HFF-Myc (cell line): ENCODE data around the gene METRNL.

ENCODE experiments used
- DNase-seq: peaks from one replicate; pipeline ENCODE4 v3.0.0-alpha.2; 2011; ENCODE audit warnings: low read depth; ENCODE audit errors: extremely low read depth
- H3K4me3 ChIP-seq: replicated peaks from 2 replicates; pipeline ENCODE4 v1.5.1; 2011; ENCODE audit warnings: low read depth, mild to moderate bottlenecking, control low read depth, low read length
- CTCF ChIP-seq: IDR thresholded peaks from 2 replicates; pipeline ENCODE4 v1.5.1; 2012; ENCODE audit warnings: mild to moderate bottlenecking, low read depth, low read length, control low read depth; ENCODE audit errors: missing control alignments

Gene METRNL

GRCh38 chr17:83104577-83105505 is 25.4 kb downstream of the METRNL start:
- no peak for DNase-seq
- H3K4me3 ChIP-seq, result no peak overlapping the region
- no peak for TF ChIP-seq CTCF

GRCh38 chr17:83105512-83105911 is 26.1 kb downstream of the METRNL start:
- no peak for TF ChIP-seq CTCF
- H3K4me3 ChIP-seq, result no peak overlapping the region
- DNase-seq, result no peak

- no peak for DNase-seq
- no peak overlapping the region for H3K4me3 ChIP-seq
- no peak for TF ChIP-seq CTCF
Measured at GRCh38 chr17:83106056-83106588, 26.7 kb downstream of the METRNL start.

GRCh38 chr17:83106913-83107655 is 27.7 kb downstream of the METRNL start:
- TF ChIP-seq CTCF, result no peak
- DNase-seq, result no peak
- no peak overlapping the region for H3K4me3 ChIP-seq

- no peak for TF ChIP-seq CTCF
- no peak overlapping the region for H3K4me3 ChIP-seq
- no peak for DNase-seq
Measured at GRCh38 chr17:83107656-83108048, 28.2 kb downstream of the METRNL start.

GRCh38 chr17:83108709-83109108 is 29.3 kb downstream of the METRNL start:
- no peak for DNase-seq
- TF ChIP-seq CTCF, result no peak
- H3K4me3 ChIP-seq, result no peak overlapping the region
